Umbilical cord (tissue), 2 donors: ENCODE data around the gene SCAPER. TPM values are rescaled to one million over a fixed set of nuclear protein-coding genes. Genes with fewer than 3 reads are reported as not detected.

Experiments used
- DNase-seq: peaks from one replicate; pipeline ENCODE4 v3.0.0-alpha.2; 2015; ENCODE audit warnings: low spot score
- total RNA-seq: library from RNA; depleted of rRNA; stranded (reverse); fragments of >200 nt; gene quantifications from one replicate; pipeline ENCODE4 v1.2.3, GENCODE V29; 2014; ENCODE audit warnings: low replicate concordance; ENCODE audit not compliant: insufficient read depth

SCAPER gene
- total RNA-seq, 1 donor from 2014 or later, result 22.4 TPM

GRCh38 chr15:76668900-76669299 lies 236.2 kb downstream of the SCAPER start:
- DNase-seq, result no peak

- DNase-seq, result no peak
Observed at GRCh38 chr15:76667943-76668715, 237.0 kb downstream of the SCAPER start.

GRCh38 chr15:76664895-76665294 lies 240.2 kb downstream of the SCAPER start:
- no peak for DNase-seq

- no peak for DNase-seq
Observed at GRCh38 chr15:76664411-76664810, 240.7 kb downstream of the SCAPER start.

- no peak for DNase-seq
Observed at GRCh38 chr15:76663529-76663928, 241.6 kb downstream of the SCAPER start.

- DNase-seq, result no peak
Observed at GRCh38 chr15:76648732-76649444, 256.3 kb downstream of the SCAPER start.

GRCh38 chr15:76647612-76648011 lies 257.5 kb downstream of the SCAPER start:
- no peak for DNase-seq

GRCh38 chr15:76644646-76645045 lies 260.5 kb downstream of the SCAPER start:
- no peak for DNase-seq

GRCh38 chr15:76642671-76643070 lies 262.5 kb downstream of the SCAPER start:
- no peak for DNase-seq

- DNase-seq, result no peak
Observed at GRCh38 chr15:76637166-76637565, 268.0 kb downstream of the SCAPER start.

- DNase-seq, result no peak
Observed at GRCh38 chr15:76636059-76636458, 269.1 kb downstream of the SCAPER start.

GRCh38 chr15:76626611-76627010 lies 278.5 kb downstream of the SCAPER start:
- DNase-seq, result no peak

GRCh38 chr15:76625267-76625666 lies 279.9 kb downstream of the SCAPER start:
- DNase-seq, result no peak

GRCh38 chr15:76614725-76615124 lies 290.4 kb downstream of the SCAPER start:
- no peak for DNase-seq

GRCh38 chr15:76588811-76589747 lies 316.1 kb downstream of the SCAPER start:
- DNase-seq, result no peak

GRCh38 chr15:76585576-76585897 lies 319.6 kb downstream of the SCAPER start:
- no peak for DNase-seq

- DNase-seq, result no peak
Observed at GRCh38 chr15:76584868-76585575, 320.1 kb downstream of the SCAPER start.

GRCh38 chr15:76582550-76582949 lies 322.6 kb downstream of the SCAPER start:
- DNase-seq, result peak; percentile 0

- no peak for DNase-seq
Observed at GRCh38 chr15:76577879-76578512, 327.1 kb downstream of the SCAPER start.

GRCh38 chr15:76576523-76577279 lies 328.4 kb downstream of the SCAPER start:
- DNase-seq, result peak; percentile 55
